Uterus (tissue), 4 donors: ENCODE data around the gene FMN1. TPM values are rescaled to one million over a fixed set of nuclear protein-coding genes. Genes with fewer than 3 reads are reported as not detected.

Experiments
- DNase-seq, 2 donors: peaks; one replicate each; pipeline ENCODE4 v3.0.0-alpha.2; 2019 to 2020
- H3K27ac ChIP-seq, 2 donors: fragments of 200-600 bp; sonication (generic); 1 replicate in 1 of 2; 2 replicates in 1 of 2; pipeline ENCODE4 v1.5.1; 2016 to 2018
- H3K27me3 ChIP-seq, 2 donors: fragments of 200-600 bp; sonication (generic); one replicate each; pipeline ENCODE4 v1.5.1; 2018 to 2019; ENCODE audit warnings: control low read depth in 1 of 2
- H3K36me3 ChIP-seq, 2 donors: fragments of 200-600 bp; sonication (generic); one replicate each; pipeline ENCODE4 v1.5.1; 2019; ENCODE audit warnings: control low read depth in 1 of 2
- H3K4me1 ChIP-seq, 2 donors: fragments of 200-600 bp; sonication (generic); one replicate each; pipeline ENCODE4 v1.5.1; 2018 to 2019; ENCODE audit warnings: control low read depth in 1 of 2
- H3K4me3 ChIP-seq, 2 donors: fragments of 200-600 bp; sonication (generic); 1 replicate in 1 of 2; 2 replicates in 1 of 2; pipeline ENCODE4 v1.5.1; 2018 to 2019; ENCODE audit warnings: mild to moderate bottlenecking in 1 of 2
- H3K9me3 ChIP-seq, 2 donors: fragments of 200-600 bp; sonication (generic); one replicate each; pipeline ENCODE4 v1.5.1; 2019; ENCODE audit warnings: control low read depth in 1 of 2
- POLR2A ChIP-seq, 2 donors: fragments of 450-650 bp; IDR thresholded peaks; one replicate each; pipeline ENCODE4 v1.6.1; 2016; ENCODE audit warnings: antibody characterized with exemption in 2 of 2, mild to moderate bottlenecking in 1 of 2, moderate library complexity in 1 of 2
- intact Hi-C: fragments of 100-400 bp; cut with DNase I; formaldehyde crosslinking; loops from one replicate; pipeline ENCODE4 v1.15.1; 2023; ENCODE audit warnings: low total_unique reads
- total RNA-seq, 4 donors: library from RNA; depleted of rRNA in 3 of 4; stranded (reverse); fragments of >200 nt in 3 of 4; gene quantifications; one replicate each; pipeline versions ENCODE4 v1.1.0 to v1.2.4, GENCODE V29; 2014 to 2023
- TF ChIP-seq, protein P1 (sequence below), 4 experiments: fragments of 200-600 bp in 2 of 4; fragments of 450-650 bp in 2 of 4; sonication (generic) in 2 of 4; IDR thresholded peaks; one replicate each; pipeline ENCODE4 v1.5.1; 2016 to 2019; ENCODE audit warnings: antibody characterized with exemption in 4 of 4, mild to moderate bottlenecking in 2 of 4, moderate library complexity in 1 of 4
- donor health status: DM: yes; HTN: yes; CAD: no.

The FMN1 gene
- total RNA-seq, 4 donors from 2014 or later, result 1.3 to 9.3 (median 5.0) TPM

GRCh38 chr15:33055962-33056361, 138.6 kb downstream of the FMN1 start:
- Histone ChIP-seq H3K4me1 (no peaks in the 10 kb centered on the region), H3K4me3 (no peak overlapping the region), H3K27ac (no peak overlapping the region), H3K9me3 (no peaks in the 10 kb centered on the region), H3K27me3 (no peaks in the 10 kb centered on the region), H3K36me3 (no peaks in the 10 kb centered on the region)
- intact Hi-C loops, result no loop called here
- TF ChIP-seq POLR2A (IDR thresholded peaks at IDR 0.05), result no peak
- TF ChIP-seq, protein P1, sequence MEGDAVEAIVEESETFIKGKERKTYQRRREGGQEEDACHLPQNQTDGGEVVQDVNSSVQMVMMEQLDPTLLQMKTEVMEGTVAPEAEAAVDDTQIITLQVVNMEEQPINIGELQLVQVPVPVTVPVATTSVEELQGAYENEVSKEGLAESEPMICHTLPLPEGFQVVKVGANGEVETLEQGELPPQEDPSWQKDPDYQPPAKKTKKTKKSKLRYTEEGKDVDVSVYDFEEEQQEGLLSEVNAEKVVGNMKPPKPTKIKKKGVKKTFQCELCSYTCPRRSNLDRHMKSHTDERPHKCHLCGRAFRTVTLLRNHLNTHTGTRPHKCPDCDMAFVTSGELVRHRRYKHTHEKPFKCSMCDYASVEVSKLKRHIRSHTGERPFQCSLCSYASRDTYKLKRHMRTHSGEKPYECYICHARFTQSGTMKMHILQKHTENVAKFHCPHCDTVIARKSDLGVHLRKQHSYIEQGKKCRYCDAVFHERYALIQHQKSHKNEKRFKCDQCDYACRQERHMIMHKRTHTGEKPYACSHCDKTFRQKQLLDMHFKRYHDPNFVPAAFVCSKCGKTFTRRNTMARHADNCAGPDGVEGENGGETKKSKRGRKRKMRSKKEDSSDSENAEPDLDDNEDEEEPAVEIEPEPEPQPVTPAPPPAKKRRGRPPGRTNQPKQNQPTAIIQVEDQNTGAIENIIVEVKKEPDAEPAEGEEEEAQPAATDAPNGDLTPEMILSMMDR (IDR thresholded peaks at IDR 0.05), result no peak
- DNase-seq, result no peak

GRCh38 chr15:33051528-33051927, 143.0 kb downstream of the FMN1 start:
- no peak for TF ChIP-seq POLR2A (IDR thresholded peaks at IDR 0.05)
- TF ChIP-seq, protein P1 (IDR thresholded peaks at IDR 0.05), result no peak
- no peak for DNase-seq
- no peak overlapping the region for H3K4me3 ChIP-seq
- H3K27ac ChIP-seq, result no peak overlapping the region
- intact Hi-C loops, result no loop called here
- H3K4me1 ChIP-seq, result no peaks in the 10 kb centered on the region
- H3K27me3 ChIP-seq, result no peaks in the 10 kb centered on the region
- no peaks in the 10 kb centered on the region for H3K36me3 ChIP-seq
- H3K9me3 ChIP-seq, result no peaks in the 10 kb centered on the region

GRCh38 chr15:33048255-33048654, 146.3 kb downstream of the FMN1 start:
- intact Hi-C loops, result no loop called here
- H3K9me3 ChIP-seq, result no peaks in the 10 kb centered on the region

DNA sequence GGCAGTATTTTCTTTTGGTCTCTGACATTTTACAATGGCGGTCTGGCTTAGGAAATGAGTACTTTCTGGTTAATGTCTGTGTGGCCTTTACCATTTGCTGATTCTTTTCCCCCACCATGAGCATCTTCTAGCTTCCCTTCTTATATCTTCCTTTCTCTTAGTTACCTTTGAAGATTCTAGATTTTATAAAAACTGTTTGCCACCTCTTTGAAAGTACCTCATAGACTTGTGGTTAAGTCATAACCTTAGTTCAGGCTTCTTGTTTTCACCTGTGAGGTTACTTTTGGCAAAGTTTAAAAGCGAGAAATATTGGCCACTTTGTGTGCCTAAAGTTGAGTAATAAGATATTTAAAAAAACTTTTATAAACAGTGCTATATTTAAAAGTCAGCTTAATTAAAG, 147.4 kb downstream of the FMN1 start:
- intact Hi-C loops, result no loop called here

More at GRCh38 chr15:33048255-33048654, 146.3 kb downstream of the FMN1 start:
- no peak for TF ChIP-seq POLR2A (IDR thresholded peaks at IDR 0.05)
- TF ChIP-seq, protein P1 (IDR thresholded peaks at IDR 0.05), result no peak
- no peak overlapping the region for H3K27ac ChIP-seq
- H3K4me1 ChIP-seq, result no peaks in the 10 kb centered on the region
- H3K27me3 ChIP-seq, result no peaks in the 10 kb centered on the region
- DNase-seq, result no peak
- H3K36me3 ChIP-seq, result no peaks in the 10 kb centered on the region
- no peak overlapping the region for H3K4me3 ChIP-seq

DNA sequence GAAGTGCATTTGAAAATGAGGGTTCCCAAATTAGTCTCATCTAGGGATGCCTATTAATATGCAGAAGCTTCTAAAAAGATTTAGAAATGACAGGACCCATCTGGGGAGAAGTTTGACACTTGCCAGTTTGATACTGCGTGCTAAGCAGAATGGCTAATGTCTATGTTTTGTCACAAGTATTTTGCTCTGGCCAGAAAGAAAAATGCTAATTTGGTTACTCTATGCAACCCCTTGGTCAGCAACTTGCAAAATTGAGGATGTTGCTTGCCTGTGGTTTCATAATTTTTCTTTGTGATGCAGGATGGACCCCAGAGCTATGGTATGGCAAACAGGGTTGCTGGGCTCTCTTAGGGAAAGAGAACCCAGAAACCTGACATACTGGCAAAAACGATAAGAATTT, 148.2 kb downstream of the FMN1 start:
- H3K4me3 ChIP-seq, result no peak overlapping the region
- no peaks in the 10 kb centered on the region for H3K9me3 ChIP-seq
- no peaks in the 10 kb centered on the region for H3K27me3 ChIP-seq
- DNase-seq, result no peak
- no peaks in the 10 kb centered on the region for H3K4me1 ChIP-seq
- TF ChIP-seq POLR2A (IDR thresholded peaks at IDR 0.05), result no peak
- TF ChIP-seq, protein P1 (IDR thresholded peaks at IDR 0.05), result no peak
- no peaks in the 10 kb centered on the region for H3K36me3 ChIP-seq
- intact Hi-C loops, result no loop called here
- H3K27ac ChIP-seq, result no peak overlapping the region

More for the DNA sequence above, 147.4 kb downstream of the FMN1 start:
- Histone ChIP-seq H3K9me3 (no peaks in the 10 kb centered on the region), H3K4me1 (no peaks in the 10 kb centered on the region), H3K36me3 (no peaks in the 10 kb centered on the region), H3K27me3 (no peaks in the 10 kb centered on the region), H3K27ac (no peak overlapping the region), H3K4me3 (no peak overlapping the region)
- no peak for DNase-seq
- TF ChIP-seq, protein P1 (IDR thresholded peaks at IDR 0.05), result no peak
- TF ChIP-seq POLR2A (IDR thresholded peaks at IDR 0.05), result no peak
